Activated naive CD4-positive, alpha-beta T cell treated with anti-CD3 and anti-CD28 coated beads for 36 hours (primary cell): ENCODE data around the gene AKT1. TPM values are rescaled to one million over a fixed set of nuclear protein-coding genes. Genes with fewer than 3 reads are reported as not detected.

Experiments
- CTCF ChIA-PET: fragments of 350-600 bp; sonication (Branson Sonifier 250); formaldehyde crosslinking; loops from one replicate; lab custom pipeline; 2021; ENCODE audit warnings: antibody characterized with exemption; lab: Charles Lee
- DNase-seq: peaks from one replicate; pipeline ENCODE4 v3.0.0-alpha.2; 2020
- H3K27ac Mint-ChIP-seq: one replicate; pipeline ENCODE4 v1.8.0; 2021; ENCODE audit warnings: mild to moderate bottlenecking, mixed read lengths
- H3K27me3 Mint-ChIP-seq: one replicate; pipeline ENCODE4 v1.8.0; 2021; ENCODE audit warnings: low read depth, mixed read lengths
- H3K36me3 Mint-ChIP-seq: one replicate; pipeline ENCODE4 v1.8.0; 2021; ENCODE audit warnings: low read depth, mixed read lengths
- H3K4me1 Mint-ChIP-seq: one replicate; pipeline ENCODE4 v1.8.0; 2021; ENCODE audit warnings: low read depth, mixed read lengths
- H3K4me3 Mint-ChIP-seq: one replicate; pipeline ENCODE4 v1.8.0; 2021; ENCODE audit warnings: mild to moderate bottlenecking, moderate library complexity, mixed read lengths
- H3K9me3 Mint-ChIP-seq: one replicate; pipeline ENCODE4 v1.8.0; 2021; ENCODE audit warnings: mixed read lengths
- intact Hi-C: fragments of 100-400 bp; cut with micrococcal nuclease; formaldehyde crosslinking; loops from one replicate; pipeline ENCODE4 v1.15.1; 2023
- total RNA-seq, 2 experiments: library from RNA; stranded (reverse); gene quantifications; one replicate each; pipeline ENCODE4 v1.2.3, GENCODE V29; 2021

Gene AKT1
- total RNA-seq, 2 experiments from 2014 or later = 114 to 115 TPM

GRCh38 chr14:104738375-104739019 is 57.1 kb downstream of the AKT1 start:
- no peaks in the 10 kb centered on the region for H3K36me3 Mint-ChIP-seq
- no peak overlapping the region for H3K27ac Mint-ChIP-seq
- H3K4me1 Mint-ChIP-seq = no peaks in the 10 kb centered on the region
- CTCF ChIA-PET = no interaction called here
- H3K9me3 Mint-ChIP-seq = no peaks in the 10 kb centered on the region
- intact Hi-C loops = no loop called here
- H3K4me3 Mint-ChIP-seq = no peak overlapping the region
- H3K27me3 Mint-ChIP-seq = no peaks in the 10 kb centered on the region
- no peak for DNase-seq

DNA sequence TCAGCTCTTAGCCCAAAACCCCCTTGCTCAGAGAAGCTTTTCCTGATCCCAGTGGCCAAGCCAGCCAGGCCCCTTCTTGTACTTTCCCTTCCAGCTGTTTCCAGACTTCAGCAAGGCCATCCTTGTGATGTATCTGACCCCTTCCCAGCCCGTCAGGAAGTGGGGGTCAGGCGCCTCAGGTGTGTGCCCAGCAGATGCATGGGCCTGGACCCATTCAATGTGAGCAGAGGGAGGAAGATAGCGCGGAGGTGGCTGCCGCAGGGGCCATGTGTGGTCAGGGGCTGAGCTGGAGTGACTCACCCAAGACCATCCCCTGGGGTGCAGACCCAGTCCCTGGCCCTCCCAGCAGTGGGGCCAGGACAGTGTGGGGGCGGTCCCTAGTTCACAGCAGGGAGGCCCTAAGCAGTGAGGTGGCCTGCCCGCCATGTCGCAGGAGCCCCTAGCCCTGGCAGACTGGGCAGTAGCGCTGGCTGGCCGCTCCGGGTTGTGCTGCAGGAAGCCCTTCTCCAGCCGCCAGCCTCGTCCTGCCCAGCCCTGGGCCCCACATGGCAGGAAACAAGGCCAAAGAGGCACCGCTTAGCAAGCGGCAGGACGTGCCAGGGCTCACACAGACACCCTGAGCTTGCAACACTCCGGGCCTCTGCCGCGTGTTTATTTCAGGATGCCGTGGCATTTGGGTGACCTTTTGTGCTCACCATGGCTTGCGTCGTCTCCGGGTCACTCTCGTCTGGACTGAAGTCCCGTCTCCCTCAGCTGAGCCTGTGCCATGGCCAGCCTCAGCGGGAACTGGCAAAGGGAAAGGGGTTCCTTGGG is 59.5 kb downstream of the AKT1 start:
- Mint-ChIP-seq H3K27ac (no peak overlapping the region), H3K4me1 (no peaks in the 10 kb centered on the region), H3K9me3 (no peaks in the 10 kb centered on the region), H3K36me3 (no peaks in the 10 kb centered on the region), H3K27me3 (no peaks in the 10 kb centered on the region), H3K4me3 (no peak overlapping the region)
- DNase-seq = no peak
- CTCF ChIA-PET = no interaction called here
- intact Hi-C loops = no loop called here

- no peak overlapping the region for H3K27ac Mint-ChIP-seq
- no peak for DNase-seq
- H3K9me3 Mint-ChIP-seq = no peaks in the 10 kb centered on the region
- no peaks in the 10 kb centered on the region for H3K4me1 Mint-ChIP-seq
- intact Hi-C loops = no loop called here
- no peak overlapping the region for H3K4me3 Mint-ChIP-seq
- no peaks in the 10 kb centered on the region for H3K36me3 Mint-ChIP-seq
- no peaks in the 10 kb centered on the region for H3K27me3 Mint-ChIP-seq
- CTCF ChIA-PET = no interaction called here
These were observed 60.4 kb downstream of the AKT1 start for GRCh38 chr14:104734991-104735779.

- H3K27me3 Mint-ChIP-seq = no peaks in the 10 kb centered on the region
- H3K4me3 Mint-ChIP-seq = no peak overlapping the region
- H3K4me1 Mint-ChIP-seq = no peaks in the 10 kb centered on the region
- CTCF ChIA-PET = interaction anchor here (1.5 kb wide), 1 partner anchor 34 kb away, joined by 4 read pairs; no protein-coding TSS in a partner anchor
- no peak for DNase-seq
- H3K36me3 Mint-ChIP-seq = no peaks in the 10 kb centered on the region
- H3K27ac Mint-ChIP-seq = no peak overlapping the region
- no peaks in the 10 kb centered on the region for H3K9me3 Mint-ChIP-seq
- intact Hi-C loops = no loop called here
These were observed 61.0 kb downstream of the AKT1 start for GRCh38 chr14:104734601-104734990.

DNA sequence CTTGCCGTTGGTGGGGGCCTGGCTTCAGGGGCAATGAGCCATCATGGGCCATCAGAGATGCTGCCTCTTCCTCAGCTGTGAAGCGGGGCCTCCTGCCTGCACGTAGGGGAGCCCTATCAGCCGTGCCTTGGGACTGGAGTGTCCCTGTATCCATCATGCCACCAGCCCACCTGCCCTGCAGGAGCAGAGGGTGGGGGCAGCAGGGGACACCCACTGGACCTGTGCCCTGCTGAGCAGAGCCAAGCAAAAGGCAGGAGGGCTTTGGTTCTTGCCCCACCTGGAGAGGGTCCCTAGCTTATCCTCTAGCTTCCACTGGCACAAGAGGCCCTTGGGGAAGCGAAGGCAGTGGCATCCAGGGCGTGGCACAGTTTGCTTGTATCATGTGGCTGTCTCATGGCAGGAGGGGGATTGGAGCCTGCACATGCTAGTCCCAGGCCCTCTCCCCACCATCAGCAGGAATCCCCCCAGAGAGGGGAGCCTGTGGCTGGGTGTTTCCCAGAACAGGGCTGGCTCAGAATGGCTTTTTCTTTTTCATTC is 61.4 kb downstream of the AKT1 start:
- Mint-ChIP-seq H3K36me3 (no peaks in the 10 kb centered on the region), H3K4me3 (no peak overlapping the region), H3K9me3 (no peaks in the 10 kb centered on the region), H3K4me1 (no peaks in the 10 kb centered on the region), H3K27me3 (no peaks in the 10 kb centered on the region), H3K27ac (no peak overlapping the region)
- no peak for DNase-seq
- intact Hi-C loops = no loop called here
- CTCF ChIA-PET = interaction anchor here (1.5 kb wide), 1 partner anchor 34 kb away, joined by 4 read pairs; no protein-coding TSS in a partner anchor

GRCh38 chr14:104732931-104733681 is 62.4 kb downstream of the AKT1 start:
- Mint-ChIP-seq H3K27me3 (no peaks in the 10 kb centered on the region), H3K4me1 (no peaks in the 10 kb centered on the region), H3K4me3 (no peak overlapping the region), H3K27ac (no peak overlapping the region), H3K36me3 (no peaks in the 10 kb centered on the region), H3K9me3 (no peaks in the 10 kb centered on the region)
- no peak for DNase-seq
- CTCF ChIA-PET = interaction anchor here (1.0 to 1.5 kb wide), 2 partner anchors 31 to 35 kb away, joined by 3 to 4 read pairs; no protein-coding TSS in a partner anchor
- intact Hi-C loops = no loop called here

- no peak overlapping the region for H3K4me3 Mint-ChIP-seq
- CTCF ChIA-PET = interaction anchor here (1.0 kb wide), 1 partner anchor 32 kb away, joined by 3 read pairs; no protein-coding TSS in a partner anchor
These were observed 63.2 kb downstream of the AKT1 start for GRCh38 chr14:104732355-104732804.

DNA sequence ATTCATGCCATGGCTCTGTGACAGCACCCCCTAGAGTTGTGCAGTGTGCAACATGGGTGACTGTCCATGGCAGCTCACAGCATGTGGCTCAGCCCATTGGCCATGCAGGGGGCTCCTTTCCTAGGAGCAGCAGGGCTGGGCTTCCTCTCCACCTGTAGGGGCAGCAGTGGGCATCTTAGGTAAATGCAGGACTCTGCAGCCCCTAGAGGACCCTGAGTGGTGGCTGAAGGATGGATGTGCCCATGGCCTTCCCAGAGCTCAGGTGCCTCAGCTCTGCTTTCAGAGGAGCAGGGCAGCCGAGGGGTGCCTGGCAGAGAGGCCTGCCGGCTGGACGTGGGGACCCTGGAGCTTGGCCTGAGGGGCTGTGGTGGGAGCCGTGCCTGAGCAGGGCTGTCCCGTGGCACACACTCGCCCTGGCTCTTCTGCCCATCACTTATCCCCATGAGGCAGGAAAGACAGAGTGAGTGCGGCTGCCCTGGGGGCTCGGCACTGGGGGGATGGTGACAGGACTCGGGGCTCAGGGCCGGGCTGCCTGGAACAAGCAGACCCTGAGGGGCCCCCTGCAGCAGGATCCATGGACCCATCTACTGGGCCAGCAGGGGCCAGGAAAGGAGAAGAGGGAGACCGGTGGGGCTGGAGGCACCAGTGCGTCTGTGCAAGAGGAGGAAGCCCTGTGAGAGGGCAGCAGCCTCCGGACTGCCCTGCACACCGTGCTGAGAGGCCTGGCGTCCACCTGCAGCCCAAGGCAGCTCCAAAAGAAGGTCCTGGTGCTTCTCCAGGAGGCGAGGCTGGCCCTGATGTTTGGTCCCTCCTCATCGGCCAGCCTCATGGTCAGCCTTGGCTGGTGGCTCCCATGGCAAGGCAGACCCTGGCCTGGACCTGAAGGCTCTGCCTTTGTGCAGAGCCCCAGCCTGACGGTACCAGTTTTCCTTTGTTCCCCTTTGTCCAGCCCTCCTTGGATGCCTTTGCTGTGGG is 63.9 kb downstream of the AKT1 start:
- Mint-ChIP-seq H3K9me3 (no peaks in the 10 kb centered on the region), H3K27me3 (no peaks in the 10 kb centered on the region), H3K27ac (no peak overlapping the region), H3K4me3 (no peak overlapping the region), H3K4me1 (no peaks in the 10 kb centered on the region), H3K36me3 (no peaks in the 10 kb centered on the region)
- CTCF ChIA-PET = interaction anchor here (1.0 kb wide), 1 partner anchor 32 kb away, joined by 3 read pairs; no protein-coding TSS in a partner anchor
- no peak for DNase-seq
- intact Hi-C loops = no loop called here

More at GRCh38 chr14:104732355-104732804, 63.2 kb downstream of the AKT1 start:
- intact Hi-C loops = no loop called here
- H3K9me3 Mint-ChIP-seq = no peaks in the 10 kb centered on the region
- H3K27me3 Mint-ChIP-seq = no peaks in the 10 kb centered on the region
- no peaks in the 10 kb centered on the region for H3K36me3 Mint-ChIP-seq
- DNase-seq = no peak
- H3K27ac Mint-ChIP-seq = no peak overlapping the region
- no peaks in the 10 kb centered on the region for H3K4me1 Mint-ChIP-seq

- Mint-ChIP-seq H3K27me3 (no peaks in the 10 kb centered on the region), H3K4me3 (no peak overlapping the region), H3K4me1 (no peaks in the 10 kb centered on the region), H3K36me3 (no peaks in the 10 kb centered on the region), H3K27ac (no peak overlapping the region), H3K9me3 (no peaks in the 10 kb centered on the region)
- intact Hi-C loops = no loop called here
- CTCF ChIA-PET = no interaction called here
- no peak for DNase-seq
These were observed 65.1 kb downstream of the AKT1 start for GRCh38 chr14:104730487-104730886.

- H3K4me3 Mint-ChIP-seq = no peak overlapping the region
- DNase-seq = no peak
- CTCF ChIA-PET = no interaction called here
These were observed 65.7 kb downstream of the AKT1 start for GRCh38 chr14:104729835-104730181.

More at GRCh38 chr14:104729835-104730181, 65.7 kb downstream of the AKT1 start:
- no peaks in the 10 kb centered on the region for H3K27me3 Mint-ChIP-seq
- intact Hi-C loops = no loop called here
- H3K4me1 Mint-ChIP-seq = no peaks in the 10 kb centered on the region
- no peaks in the 10 kb centered on the region for H3K9me3 Mint-ChIP-seq
- no peaks in the 10 kb centered on the region for H3K36me3 Mint-ChIP-seq
- no peak overlapping the region for H3K27ac Mint-ChIP-seq
